Measurements from ENCODE around the gene ORM1. TPM values are rescaled to one million over a fixed set of nuclear protein-coding genes. Genes with fewer than 3 reads are reported as not detected.

ORM1 gene
- total and polyA plus RNA-seq, 2 donors from 2014 or later, result 0.73 TPM; not detected in 1

- intact Hi-C loops (cut with DNase I), result no loop called here
- H3K36me3 ChIP-seq (ENCODE audit: control insufficient read depth in 2 of 3, insufficient read depth in 3 of 3, low read length in 3 of 3), result peaks cover 0 to 5% (median 0%) of the 10 kb centered on the region in 3 donors
- no peaks in the 10 kb centered on the region for H3K27me3 ChIP-seq (ENCODE audit: control insufficient read depth, insufficient read depth, low read length)
- no peak overlapping the region for H3K9ac ChIP-seq (ENCODE audit: low read length in 3 of 3)
- no peak overlapping the region for H3K27ac ChIP-seq (ENCODE audit: low read depth in 2 of 2, low read length in 2 of 2)
- H3K4me3 ChIP-seq (ENCODE audit: low read length in 3 of 3), result no peak overlapping the region
- DNase-seq, result peak in 2 of 5 donors; percentile 18 to 32
- TF ChIP-seq CTCF (IDR thresholded peaks at IDR 0.05; ENCODE audit: borderline replicate concordance, extremely low read depth, insufficient read depth), result no peak
- no peak for FAIRE-seq
- peaks cover 0 to 6% (median 0%) of the 10 kb centered on the region in 3 donors for H3K4me1 ChIP-seq (ENCODE audit: control insufficient read depth in 2 of 3, insufficient read depth in 2 of 3, low read depth in 1 of 3, low read length in 3 of 3)
- H3K9me3 ChIP-seq (ENCODE audit: control insufficient read depth in 2 of 3, insufficient read depth in 1 of 3, low read length in 3 of 3), result no peaks in the 10 kb centered on the region
Observed at GRCh38 chr9:114308361-114308950, 14.4 kb upstream of the ORM1 start.

GRCh38 chr9:114309096-114309495 is 13.8 kb upstream of the ORM1 start:
- H3K27me3 ChIP-seq (ENCODE audit: control insufficient read depth, insufficient read depth, low read length), result no peaks in the 10 kb centered on the region
- peaks cover 0 to 5% (median 0%) of the 10 kb centered on the region in 3 donors for H3K36me3 ChIP-seq (ENCODE audit: control insufficient read depth in 2 of 3, insufficient read depth in 3 of 3, low read length in 3 of 3)
- no peak for TF ChIP-seq CTCF (IDR thresholded peaks at IDR 0.05; ENCODE audit: borderline replicate concordance, extremely low read depth, insufficient read depth)
- H3K4me3 ChIP-seq (ENCODE audit: low read length in 3 of 3), result no peak overlapping the region
- H3K4me1 ChIP-seq (ENCODE audit: control insufficient read depth in 2 of 3, insufficient read depth in 2 of 3, low read depth in 1 of 3, low read length in 3 of 3), result peaks cover 0 to 6% (median 0%) of the 10 kb centered on the region in 3 donors
- no peak for FAIRE-seq
- peak in 2 of 5 donors; percentile 31 to 32 for DNase-seq
- intact Hi-C loops (cut with DNase I), result no loop called here
- no peaks in the 10 kb centered on the region for H3K9me3 ChIP-seq (ENCODE audit: control insufficient read depth in 2 of 3, insufficient read depth in 1 of 3, low read length in 3 of 3)
- H3K9ac ChIP-seq (ENCODE audit: low read length in 3 of 3), result no peak overlapping the region
- H3K27ac ChIP-seq (ENCODE audit: low read depth in 2 of 2, low read length in 2 of 2), result no peak overlapping the region

GRCh38 chr9:114310471-114311450 is 12.1 kb upstream of the ORM1 start:
- H3K9ac ChIP-seq (ENCODE audit: low read length in 3 of 3), result no peak overlapping the region
- FAIRE-seq, result no peak
- no peaks in the 10 kb centered on the region for H3K4me1 ChIP-seq (ENCODE audit: control insufficient read depth in 2 of 3, insufficient read depth in 2 of 3, low read depth in 1 of 3, low read length in 3 of 3)
- DNase-seq, result peak in 2 of 5 donors; percentile 31 to 32
- H3K27me3 ChIP-seq (ENCODE audit: control insufficient read depth, insufficient read depth, low read length), result no peaks in the 10 kb centered on the region
- peaks cover 0 to 5% (median 0%) of the 10 kb centered on the region in 3 donors for H3K36me3 ChIP-seq (ENCODE audit: control insufficient read depth in 2 of 3, insufficient read depth in 3 of 3, low read length in 3 of 3)
- no peak overlapping the region for H3K4me3 ChIP-seq (ENCODE audit: low read length in 3 of 3)
- no peak for TF ChIP-seq CTCF (IDR thresholded peaks at IDR 0.05; ENCODE audit: borderline replicate concordance, extremely low read depth, insufficient read depth)
- no peak overlapping the region for H3K27ac ChIP-seq (ENCODE audit: low read depth in 2 of 2, low read length in 2 of 2)
- no peaks in the 10 kb centered on the region for H3K9me3 ChIP-seq (ENCODE audit: control insufficient read depth in 2 of 3, insufficient read depth in 1 of 3, low read length in 3 of 3)
- intact Hi-C loops (cut with DNase I), result no loop called here
